Measurements from ENCODE around the gene AGBL2. TPM values are rescaled to one million over a fixed set of nuclear protein-coding genes. Genes with fewer than 3 reads are reported as not detected.
A peak's percentile ranks its signal among the peaks of the same experiment; 100 is the strongest.
"Not testable (repeated sequence)": the region's sequence is repeated elsewhere in the genome, so short reads cannot be mapped to it uniquely, and the experiment has no call there.

Gene AGBL2
- total and polyA plus RNA-seq, 2 experiments from 2014 or later: 0.51 to 2.7 TPM

- in situ Hi-C loops (cut with MboI): no loop called here
- 75 to 76% methylated on average over 6 of the region's 6 CpGs for WGBS, 2 experiments (ENCODE audit: low coverage in 1 of 2, low lambda C conversion rate in 2 of 2, missing lambda C conversion rate in 2 of 2)
- DNase-seq: no peak
Measured at GRCh38 chr11:47645500-47645899, 69.7 kb downstream of the AGBL2 start.

GRCh38 chr11:47642099-47642855 lies 72.9 kb downstream of the AGBL2 start, which contains the start of gene MTCH2:
MTCH2 (minus strand) TSS chr11:47642559; CDS start chr11:47642465, 94 bp downstream.
- H3K4me1 ChIP-seq (ENCODE audit: insufficient read depth): peaks cover 13% of the 10 kb centered on the region
- peak; percentile 99 for DNase-seq
- H4K20me1 ChIP-seq (ENCODE audit: insufficient read depth): no peaks in the 10 kb centered on the region
- H3K4me3 ChIP-seq: peak within 1 kb of the TSS; percentile 95
- H3K9ac ChIP-seq: peak within 1 kb of the TSS; percentile 93
- peaks cover 12% of the 10 kb centered on the region for H3K36me3 ChIP-seq (ENCODE audit: low read depth)
- H3K27me3 ChIP-seq (replicated peaks; ENCODE audit: insufficient read depth): no peaks in the 10 kb centered on the region
- 1 to 4% methylated on average over 38 to 49 of the region's 78 CpGs for WGBS, 2 experiments (ENCODE audit: low coverage in 1 of 2, low lambda C conversion rate in 2 of 2, missing lambda C conversion rate in 2 of 2)
- H3K27ac ChIP-seq: peak within 1 kb of the TSS; percentile 86
- H3K9me2 ChIP-seq (ENCODE audit: insufficient read depth): no peaks in the 10 kb centered on the region
- H3K9me3 ChIP-seq (ENCODE audit: low read depth): no peaks in the 10 kb centered on the region
- H3K79me2 ChIP-seq (ENCODE audit: insufficient read depth): peaks cover 46% of the 10 kb centered on the region
- H3K4me2 ChIP-seq (ENCODE audit: unreplicated experiment): peak within 1 kb of the TSS; percentile 99
- in situ Hi-C loops (cut with MboI): no loop called here
- TF ChIP-seq EZH2 (IDR thresholded peaks at IDR 0.05; ENCODE audit: insufficient read depth, poor library complexity, severe bottlenecking): no peak
- no peak for TF ChIP-seq EZH2phosphoT487 (IDR thresholded peaks at IDR 0.05; ENCODE audit: insufficient read depth, low read depth)
- H3F3A ChIP-seq (ENCODE audit: insufficient read depth): no peaks in the 10 kb centered on the region
- H2AFZ ChIP-seq: peak within 1 kb of the TSS; percentile 98

More at GRCh38 chr11:47645500-47645899, 69.7 kb downstream of the AGBL2 start:
- Histone ChIP-seq H3F3A (ENCODE audit: insufficient read depth) (no peaks in the 10 kb centered on the region), H3K79me2 (ENCODE audit: insufficient read depth) (peaks cover 16% of the 10 kb centered on the region), H3K27ac (no peak overlapping the region), H3K9ac (no peak overlapping the region), H3K4me2 (ENCODE audit: unreplicated experiment) (no peak overlapping the region), H3K9me2 (ENCODE audit: insufficient read depth) (no peaks in the 10 kb centered on the region), H3K4me3 (no peak overlapping the region), H4K20me1 (ENCODE audit: insufficient read depth) (no peaks in the 10 kb centered on the region), H2AFZ (no peak overlapping the region), H3K4me1 (ENCODE audit: insufficient read depth) (peaks cover 10% of the 10 kb centered on the region), H3K36me3 (ENCODE audit: low read depth) (no peaks in the 10 kb centered on the region), H3K27me3 (replicated peaks; ENCODE audit: insufficient read depth) (no peaks in the 10 kb centered on the region), H3K9me3 (ENCODE audit: low read depth) (no peaks in the 10 kb centered on the region)
- no peak for TF ChIP-seq EZH2 (IDR thresholded peaks at IDR 0.05; ENCODE audit: insufficient read depth, poor library complexity, severe bottlenecking)
- no peak for TF ChIP-seq EZH2phosphoT487 (IDR thresholded peaks at IDR 0.05; ENCODE audit: insufficient read depth, low read depth)

GRCh38 chr11:47641600-47642098 lies 73.5 kb downstream of the AGBL2 start:
- Histone ChIP-seq H3K9me3 (ENCODE audit: low read depth) (no peaks in the 10 kb centered on the region), H3K4me2 (ENCODE audit: unreplicated experiment) (peak overlapping the region; percentile 99), H3K27me3 (replicated peaks; ENCODE audit: insufficient read depth) (no peaks in the 10 kb centered on the region), H3K27ac (peak overlapping the region; percentile 86), H3K4me1 (ENCODE audit: insufficient read depth) (peaks cover 13% of the 10 kb centered on the region), H3K4me3 (peak overlapping the region; percentile 95), H3F3A (ENCODE audit: insufficient read depth) (no peaks in the 10 kb centered on the region), H3K79me2 (ENCODE audit: insufficient read depth) (peaks cover 48% of the 10 kb centered on the region), H3K9ac (peak overlapping the region; percentile 93), H3K36me3 (ENCODE audit: low read depth) (peaks cover 13% of the 10 kb centered on the region), H3K9me2 (ENCODE audit: insufficient read depth) (no peaks in the 10 kb centered on the region), H4K20me1 (ENCODE audit: insufficient read depth) (no peaks in the 10 kb centered on the region), H2AFZ (peak overlapping the region; percentile 94)
- TF ChIP-seq EZH2 (IDR thresholded peaks at IDR 0.05; ENCODE audit: insufficient read depth, poor library complexity, severe bottlenecking): no peak
- TF ChIP-seq EZH2phosphoT487 (IDR thresholded peaks at IDR 0.05; ENCODE audit: insufficient read depth, low read depth): no peak
- WGBS, 2 experiments (ENCODE audit: low coverage in 1 of 2, low lambda C conversion rate in 2 of 2, missing lambda C conversion rate in 2 of 2): 7% methylated on average over 13 to 14 of the region's 14 CpGs
- in situ Hi-C loops (cut with MboI): no loop called here
- peak; percentile 43 for DNase-seq

DNA sequence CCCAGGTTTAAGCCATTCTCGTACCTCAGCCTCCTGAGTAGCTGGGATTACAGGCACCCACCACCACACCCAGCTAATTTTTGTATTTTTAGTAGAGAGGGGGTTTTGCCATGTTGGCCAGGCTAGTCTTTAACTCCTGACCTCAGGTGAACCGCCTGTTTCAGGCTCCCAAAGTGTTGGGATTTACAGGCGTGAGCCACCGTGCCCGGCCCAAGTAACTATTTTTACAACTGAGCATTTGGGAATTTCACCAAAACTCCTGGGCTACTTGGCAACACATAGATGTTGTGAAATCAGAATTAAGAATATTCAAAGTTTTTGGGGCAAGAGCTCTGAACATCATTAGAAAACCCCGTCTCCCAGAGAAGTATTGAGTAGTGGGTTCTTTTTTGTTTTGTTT lies 74.7 kb downstream of the AGBL2 start:
- H3K9me3 ChIP-seq (ENCODE audit: low read depth); H3K27ac ChIP-seq; in situ Hi-C loops (cut with MboI); H2AFZ ChIP-seq; H3K27me3 ChIP-seq (replicated peaks; ENCODE audit: insufficient read depth); H3F3A ChIP-seq (ENCODE audit: insufficient read depth); H4K20me1 ChIP-seq (ENCODE audit: insufficient read depth); H3K9me2 ChIP-seq (ENCODE audit: insufficient read depth): not testable (repeated sequence)
- Histone ChIP-seq H3K4me3 (peak overlapping the region; percentile 95), H3K36me3 (ENCODE audit: low read depth) (peaks cover 13% of the 10 kb centered on the region), H3K4me1 (ENCODE audit: insufficient read depth) (peaks cover 13% of the 10 kb centered on the region), H3K9ac (peak overlapping the region; percentile 93; the same call in 1 of the 2 replicates), H3K79me2 (ENCODE audit: insufficient read depth) (peaks cover 48% of the 10 kb centered on the region), H3K4me2 (ENCODE audit: unreplicated experiment) (peak overlapping the region; percentile 99)
- peak; percentile 52 for DNase-seq
- 37 to 40% methylated on average over 6 of the region's 6 CpGs for WGBS, 2 experiments (ENCODE audit: low coverage in 1 of 2, low lambda C conversion rate in 2 of 2, missing lambda C conversion rate in 2 of 2)

DNA sequence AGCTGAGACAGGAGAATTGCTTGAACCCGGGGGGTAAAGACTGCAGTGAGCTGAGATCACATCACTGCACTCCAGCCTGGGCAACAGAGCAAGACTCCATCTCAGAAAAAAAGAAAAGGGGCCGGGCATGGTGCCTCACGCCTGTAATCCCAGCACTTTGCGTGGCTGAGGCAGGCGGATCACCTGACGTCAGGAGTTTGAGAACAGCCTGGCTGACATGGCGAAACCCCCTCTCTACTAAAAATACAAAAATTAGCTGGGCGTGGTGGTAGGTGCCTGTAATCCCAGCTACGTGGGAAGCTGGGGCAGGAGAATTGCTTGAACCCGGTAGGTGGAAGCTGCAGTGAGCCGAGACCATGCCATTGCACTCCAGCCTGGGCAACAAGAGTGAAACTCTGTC lies 78.8 kb downstream of the AGBL2 start:
- H3K79me2 ChIP-seq (ENCODE audit: insufficient read depth): peaks cover 40% of the 10 kb centered on the region
- H3K9ac ChIP-seq; H3K4me2 ChIP-seq (ENCODE audit: unreplicated experiment); H3K27me3 ChIP-seq (replicated peaks; ENCODE audit: insufficient read depth); H3K9me3 ChIP-seq (ENCODE audit: low read depth); in situ Hi-C loops (cut with MboI); DNase-seq; H3K9me2 ChIP-seq (ENCODE audit: insufficient read depth); H4K20me1 ChIP-seq (ENCODE audit: insufficient read depth); H3K27ac ChIP-seq; H2AFZ ChIP-seq; H3K4me3 ChIP-seq; H3F3A ChIP-seq (ENCODE audit: insufficient read depth): not testable (repeated sequence)
- peaks cover 10% of the 10 kb centered on the region for H3K4me1 ChIP-seq (ENCODE audit: insufficient read depth)
- peaks cover 40% of the 10 kb centered on the region for H3K36me3 ChIP-seq (ENCODE audit: low read depth)
- 93 to 95% methylated on average over 11 of the region's 11 CpGs for WGBS, 2 experiments (ENCODE audit: low coverage in 1 of 2, low lambda C conversion rate in 2 of 2, missing lambda C conversion rate in 2 of 2)

All from GM23248 (cell line).